D721Med (cell line): Measurements from ENCODE around the gene HDAC4.

ENCODE experiments used
- DNase-seq: peaks from one replicate; pipeline ENCODE4 v3.0.0; 2011; ENCODE audit warnings: low spot score; ENCODE audit not compliant: insufficient read length
- FAIRE-seq: peaks from 2 replicates; lab custom pipeline; 2011; peaks lifted over from hg19 to GRCh38; lab: Jason Lieb, UNC
- CTCF ChIP-seq: IDR thresholded peaks from 2 replicates; pipeline ENCODE4 v1.5.1; 2012; ENCODE audit warnings: mild to moderate bottlenecking, control low read depth; ENCODE audit not compliant: insufficient read depth; ENCODE audit errors: missing control alignments

Gene HDAC4

DNA sequence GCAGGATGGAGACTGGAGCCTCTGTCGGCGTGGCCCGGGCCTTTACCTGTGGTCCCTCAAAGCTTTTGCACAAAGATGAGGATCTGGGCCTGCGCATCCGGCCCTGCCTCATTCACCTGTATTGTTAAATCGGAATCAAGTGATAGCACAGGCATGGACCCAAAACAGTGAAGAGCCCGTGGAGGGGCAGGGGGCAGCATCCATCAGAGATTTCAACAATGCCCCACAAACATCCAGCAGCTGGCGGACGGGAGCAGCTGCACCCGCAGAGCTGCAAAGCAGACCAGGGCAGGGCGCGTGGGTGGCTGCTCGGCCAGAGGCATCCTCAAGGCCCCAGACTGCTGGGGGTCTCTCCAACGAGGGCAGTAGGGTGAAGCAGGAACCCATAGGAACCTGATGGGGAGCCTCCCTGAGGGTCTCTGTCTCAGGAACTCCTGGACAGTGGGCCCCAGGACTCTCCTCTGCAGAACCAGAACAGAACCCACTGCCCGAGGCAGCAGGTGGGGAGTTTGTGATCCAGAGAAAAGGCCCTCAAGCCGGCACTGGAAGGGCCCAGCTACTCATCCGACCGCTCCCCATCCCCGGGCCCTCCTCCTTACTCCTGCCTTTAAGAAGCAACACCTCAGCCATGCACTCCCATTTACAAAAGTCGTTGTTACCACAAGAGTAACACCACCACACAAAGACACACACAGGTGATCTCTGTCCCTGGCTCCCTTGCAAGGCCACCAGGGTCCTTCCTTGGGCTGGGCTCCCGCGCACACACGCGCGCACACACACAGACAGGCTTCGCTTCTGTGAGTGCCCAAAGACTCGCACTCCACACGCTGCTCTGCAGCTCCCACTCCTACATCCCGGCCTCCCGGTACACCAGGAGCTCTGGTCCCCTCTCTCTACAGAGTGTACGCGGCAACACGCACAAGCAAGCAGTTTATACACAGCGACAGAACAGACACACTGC is 28.8 kb downstream of the HDAC4 start:
- no peak for TF ChIP-seq CTCF
- DNase-seq (no peak), FAIRE-seq (no peak)

- DNase-seq (no peak), FAIRE-seq (no peak)
- no peak for TF ChIP-seq CTCF
Observed at GRCh38 chr2:239370876-239371725, 29.7 kb downstream of the HDAC4 start.

GRCh38 chr2:239370403-239370802 is 30.4 kb downstream of the HDAC4 start:
- FAIRE-seq (no peak), DNase-seq (no peak)
- TF ChIP-seq CTCF = no peak

GRCh38 chr2:239369631-239370161 is 31.1 kb downstream of the HDAC4 start:
- TF ChIP-seq CTCF = no peak
- DNase-seq (no peak), FAIRE-seq (no peak)

DNA sequence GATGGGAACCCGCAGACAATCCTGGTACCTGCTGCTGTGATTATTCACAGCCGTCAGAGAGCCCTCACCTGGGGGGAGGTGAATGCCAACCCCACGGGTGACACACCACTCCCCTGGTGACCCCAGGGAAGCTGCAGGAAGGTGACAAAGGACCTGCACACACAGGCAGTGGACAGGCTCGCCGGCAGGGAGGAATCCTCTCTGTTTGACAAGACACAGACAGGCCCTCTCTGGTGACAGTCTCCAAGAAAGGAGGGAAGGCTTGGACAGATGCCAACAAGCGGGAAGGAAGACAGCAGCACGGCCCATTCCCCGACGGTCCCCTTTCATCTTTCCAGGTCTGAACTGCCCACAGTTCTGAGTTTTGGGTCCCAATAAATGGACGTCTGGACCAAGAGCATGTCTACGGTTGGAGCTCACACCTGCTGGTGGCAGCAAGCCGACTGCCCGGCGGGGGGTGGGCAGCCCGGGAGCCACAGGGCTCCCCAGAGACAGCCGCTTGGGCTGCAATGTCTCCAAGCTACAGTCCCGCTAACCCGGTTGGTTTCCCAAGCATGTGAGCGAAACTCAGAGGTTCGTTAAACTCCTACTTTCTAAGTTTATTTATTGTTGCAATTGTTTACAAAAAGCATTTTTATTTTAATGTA is 31.8 kb downstream of the HDAC4 start:
- no peak for FAIRE-seq
- no peak for TF ChIP-seq CTCF
- no peak for DNase-seq

GRCh38 chr2:239368321-239368720 is 32.5 kb downstream of the HDAC4 start:
- TF ChIP-seq CTCF = no peak
- no peak for DNase-seq
- no peak for FAIRE-seq
